ENCODE data around the gene TMEM19. TPM values are rescaled to one million over a fixed set of nuclear protein-coding genes. Genes with fewer than 3 reads are reported as not detected.

TMEM19 gene
- 17.3 and 18.4 TPM in 2 replicates for total RNA-seq (2021)
- long read RNA-seq, full-length matches to known transcripts: 52 of 107 reads
- long read RNA-seq, partial matches to known transcripts: 4 of 107 reads
- long read RNA-seq, other reads (novel, unspliced or antisense): 51 of 107 reads

DNA sequence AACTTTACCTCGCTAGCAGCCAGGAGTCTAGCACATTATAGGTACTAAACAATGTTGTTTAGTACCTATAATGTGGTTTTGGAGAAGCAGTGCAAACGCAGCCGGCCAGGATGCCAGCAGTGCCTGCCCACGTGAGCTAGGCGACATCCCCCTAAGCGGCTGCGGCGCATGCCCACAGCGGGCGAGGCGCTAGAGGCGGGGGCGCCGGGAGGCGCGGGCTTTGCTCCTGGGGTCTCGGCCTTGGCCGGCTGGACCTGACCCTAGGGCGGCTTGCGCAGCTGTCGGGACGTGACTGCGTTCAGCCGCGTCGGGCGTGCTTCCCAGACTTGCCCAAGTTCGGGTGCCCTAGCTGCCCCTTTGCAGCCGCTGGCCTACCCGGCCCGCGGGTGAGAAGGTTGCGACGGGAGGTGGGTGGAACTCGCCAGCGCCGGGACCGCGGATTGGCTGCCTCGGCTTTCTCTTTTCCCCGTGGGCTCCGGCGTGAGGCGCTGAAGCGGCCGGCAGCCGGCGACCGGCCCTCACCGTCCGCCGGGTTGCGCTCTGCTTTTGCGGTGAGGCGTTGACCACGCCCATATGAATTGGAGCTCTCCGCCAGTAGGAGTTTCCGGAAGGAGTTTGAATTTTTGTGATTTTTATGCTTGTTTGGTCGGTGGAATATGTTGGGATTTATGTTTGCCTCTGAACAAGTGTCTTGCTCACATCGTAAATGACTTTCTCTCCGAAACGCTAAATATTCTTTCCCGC is at the start of gene TMEM19:
TSS of gene TMEM19 (plus strand) at position 169 of the 744 bp plus-strand sequence. CDS start 599 bp downstream, outside the sequence.
- H3K27me3 Mint-ChIP-seq (ENCODE audit: low read depth): no peaks in the 10 kb centered on the region
- Histone ChIP-seq H3K27ac (ENCODE audit: insufficient read length, low read depth, low read length) (no peak within 1 kb of the TSS), H3K23ac (ENCODE audit: insufficient read length, low read depth, low read length) (no peak within 1 kb of the TSS), H4K20me1 (ENCODE audit: control insufficient read depth, insufficient read depth, insufficient read length) (no peaks in the 10 kb centered on the region), H2BK120ac (ENCODE audit: low read depth, low read length, poor library complexity, severe bottlenecking) (no peak within 1 kb of the TSS), H2BK20ac (ENCODE audit: low read depth, low read length, poor library complexity, severe bottlenecking) (no peak within 1 kb of the TSS), H3K79me2 (ENCODE audit: insufficient read depth, low read length) (no peaks in the 10 kb centered on the region), H3K23me2 (ENCODE audit: insufficient read length, low read depth, low read length, poor library complexity, severe bottlenecking) (no peaks in the 10 kb centered on the region), H4K8ac (replicated peaks; ENCODE audit: insufficient read length, low read depth, low read length) (no peak within 1 kb of the TSS), H3K14ac (ENCODE audit: insufficient read depth, low read length) (peak within 1 kb of the TSS; percentile 89; the same call in 1 of the 2 replicates), H2AK5ac (ENCODE audit: insufficient read length, low read length) (no peak within 1 kb of the TSS), H3K79me1 (ENCODE audit: insufficient read depth, low read depth, low read length, poor library complexity, severe bottlenecking) (no peaks in the 10 kb centered on the region), H3T11ph (ENCODE audit: low read length) (no peak within 1 kb of the TSS), H3K27me3 (ENCODE audit: insufficient read depth, low read length) (no peaks in the 10 kb centered on the region), H4K5ac (ENCODE audit: insufficient read length, low read depth, low read length) (no peak within 1 kb of the TSS), H3K18ac (ENCODE audit: insufficient read length, low read depth, low read length) (peak within 1 kb of the TSS; percentile 85), H3K9ac (ENCODE audit: extremely low read depth, insufficient read length, low read length) (peak within 1 kb of the TSS; percentile 51), H2BK12ac (ENCODE audit: insufficient read length, low read depth, low read length) (no peak within 1 kb of the TSS), H3K4me1 (ENCODE audit: insufficient read depth, low read length) (no peaks in the 10 kb centered on the region), H2BK5ac (ENCODE audit: insufficient read length, low read length) (no peak within 1 kb of the TSS), H3K4me2 (ENCODE audit: insufficient read depth, insufficient read length, low read length) (peak within 1 kb of the TSS; percentile 67), H3K56ac (ENCODE audit: insufficient read length, low read depth, low read length) (no peak within 1 kb of the TSS), H2BK15ac (ENCODE audit: low read depth, low read length) (no peak within 1 kb of the TSS), H3K4ac (ENCODE audit: low read depth, low read length) (no peak within 1 kb of the TSS), H4K91ac (ENCODE audit: insufficient read length, low read depth, low read length) (no peak within 1 kb of the TSS), H3K9me3 (ENCODE audit: control insufficient read depth, low read depth, low read length) (no peaks in the 10 kb centered on the region), H2AFZ (ENCODE audit: low read length) (peak within 1 kb of the TSS; percentile 59)
- DNase-seq: peak; percentile 91
- H3K4me1 Mint-ChIP-seq: peaks cover 6 to 9% of the 10 kb centered on the region in 2 experiments
- H3K27ac Mint-ChIP-seq: peak within 1 kb of the TSS; percentile 89 to 98 (median 90)
- TF ChIP-seq, protein P1, sequence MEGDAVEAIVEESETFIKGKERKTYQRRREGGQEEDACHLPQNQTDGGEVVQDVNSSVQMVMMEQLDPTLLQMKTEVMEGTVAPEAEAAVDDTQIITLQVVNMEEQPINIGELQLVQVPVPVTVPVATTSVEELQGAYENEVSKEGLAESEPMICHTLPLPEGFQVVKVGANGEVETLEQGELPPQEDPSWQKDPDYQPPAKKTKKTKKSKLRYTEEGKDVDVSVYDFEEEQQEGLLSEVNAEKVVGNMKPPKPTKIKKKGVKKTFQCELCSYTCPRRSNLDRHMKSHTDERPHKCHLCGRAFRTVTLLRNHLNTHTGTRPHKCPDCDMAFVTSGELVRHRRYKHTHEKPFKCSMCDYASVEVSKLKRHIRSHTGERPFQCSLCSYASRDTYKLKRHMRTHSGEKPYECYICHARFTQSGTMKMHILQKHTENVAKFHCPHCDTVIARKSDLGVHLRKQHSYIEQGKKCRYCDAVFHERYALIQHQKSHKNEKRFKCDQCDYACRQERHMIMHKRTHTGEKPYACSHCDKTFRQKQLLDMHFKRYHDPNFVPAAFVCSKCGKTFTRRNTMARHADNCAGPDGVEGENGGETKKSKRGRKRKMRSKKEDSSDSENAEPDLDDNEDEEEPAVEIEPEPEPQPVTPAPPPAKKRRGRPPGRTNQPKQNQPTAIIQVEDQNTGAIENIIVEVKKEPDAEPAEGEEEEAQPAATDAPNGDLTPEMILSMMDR (conservative IDR thresholded peaks at IDR 0.05): no peak; the same call in 2 of the 3 replicates
- no CpG with 5 or more reads among the region's 63 CpGs for WGBS (ENCODE audit: extremely low coverage, insufficient read length, low lambda C conversion rate)
- H3K9me3 Mint-ChIP-seq: no peaks in the 10 kb centered on the region
- H3K4me3 Mint-ChIP-seq: peak within 1 kb of the TSS; percentile 88 to 96
- no peaks in the 10 kb centered on the region; a peak in 1 of 7 replicates for H3K36me3 Mint-ChIP-seq (ENCODE audit: insufficient read depth in 1 of 3, low read depth in 3 of 3)
